ENCODE data around the gene GNG11. TPM values are rescaled to one million over a fixed set of nuclear protein-coding genes. Genes with fewer than 3 reads are reported as not detected.

The GNG11 gene
- total RNA-seq, 1 donor from 2014 or later: 6.4 TPM

GRCh38 chr7:93964813-93965212, 43.3 kb downstream of the GNG11 start:
- peaks cover 4% of the 10 kb centered on the region for H3K9me3 Mint-ChIP-seq
- DNase-seq (ENCODE audit: low spot score in 2 of 2, unreplicated experiment in 2 of 2): no peak
- no peaks in the 10 kb centered on the region for H3K36me3 Mint-ChIP-seq
- H3K4me1 Mint-ChIP-seq: peaks cover 9% of the 10 kb centered on the region
- no peak for TF ChIP-seq CTCF (IDR thresholded peaks at IDR 0.05; ENCODE audit: unreplicated experiment)
- H3K27me3 Mint-ChIP-seq (ENCODE audit: low read depth): no peaks in the 10 kb centered on the region
- no peak overlapping the region for H3K4me3 Mint-ChIP-seq
- no peak overlapping the region for H3K27ac Mint-ChIP-seq

GRCh38 chr7:93968911-93969620, 47.5 kb downstream of the GNG11 start:
- no peak overlapping the region for H3K4me3 Mint-ChIP-seq
- H3K36me3 Mint-ChIP-seq: no peaks in the 10 kb centered on the region

GRCh38 chr7:93972029-93972725, 50.6 kb downstream of the GNG11 start:
- no peak overlapping the region for H3K27ac Mint-ChIP-seq
- H3K9me3 Mint-ChIP-seq: no peaks in the 10 kb centered on the region
- H3K4me1 Mint-ChIP-seq: peaks cover 7% of the 10 kb centered on the region
- no peaks in the 10 kb centered on the region for H3K27me3 Mint-ChIP-seq (ENCODE audit: low read depth)
- no peak for DNase-seq (ENCODE audit: low spot score in 2 of 2, unreplicated experiment in 2 of 2)
- H3K36me3 Mint-ChIP-seq: no peaks in the 10 kb centered on the region
- no peak overlapping the region for H3K4me3 Mint-ChIP-seq
- no peak for TF ChIP-seq CTCF (IDR thresholded peaks at IDR 0.05; ENCODE audit: unreplicated experiment)

More at GRCh38 chr7:93968911-93969620, 47.5 kb downstream of the GNG11 start:
- TF ChIP-seq CTCF (IDR thresholded peaks at IDR 0.05; ENCODE audit: unreplicated experiment): no peak
- Mint-ChIP-seq H3K9me3 (peaks cover 4% of the 10 kb centered on the region), H3K27me3 (ENCODE audit: low read depth) (no peaks in the 10 kb centered on the region), H3K4me1 (peaks cover 9% of the 10 kb centered on the region), H3K27ac (no peak overlapping the region)
- DNase-seq (ENCODE audit: low spot score in 2 of 2, unreplicated experiment in 2 of 2): no peak

GRCh38 chr7:93973134-93973533, 51.6 kb downstream of the GNG11 start:
- Mint-ChIP-seq H3K4me1 (peaks cover 7% of the 10 kb centered on the region), H3K27me3 (ENCODE audit: low read depth) (peaks cover 2% of the 10 kb centered on the region), H3K4me3 (no peak overlapping the region), H3K9me3 (no peaks in the 10 kb centered on the region), H3K27ac (no peak overlapping the region), H3K36me3 (no peaks in the 10 kb centered on the region)
- no peak for DNase-seq (ENCODE audit: low spot score in 2 of 2, unreplicated experiment in 2 of 2)
- TF ChIP-seq CTCF (IDR thresholded peaks at IDR 0.05; ENCODE audit: unreplicated experiment): no peak

GRCh38 chr7:93977211-93977950, 55.8 kb downstream of the GNG11 start:
- DNase-seq (ENCODE audit: low spot score in 2 of 2, unreplicated experiment in 2 of 2): no peak
- peaks cover 2% of the 10 kb centered on the region for H3K27me3 Mint-ChIP-seq (ENCODE audit: low read depth)
- no peaks in the 10 kb centered on the region for H3K36me3 Mint-ChIP-seq
- no peak overlapping the region for H3K27ac Mint-ChIP-seq
- H3K4me3 Mint-ChIP-seq: no peak overlapping the region
- H3K4me1 Mint-ChIP-seq: peaks cover 10% of the 10 kb centered on the region
- H3K9me3 Mint-ChIP-seq: no peaks in the 10 kb centered on the region
- TF ChIP-seq CTCF (IDR thresholded peaks at IDR 0.05; ENCODE audit: unreplicated experiment): no peak

Other genes starting within 250 kb of the GNG11 start
- gene TFPI2, start 31.0 kb upstream of the GNG11 start, total RNA-seq: 58.9 to 73.5 TPM (median 69.4 TPM) in 3 replicates
- not detected in 3 replicates for gene GNGT1, start 15.2 kb upstream of the GNG11 start, total RNA-seq
- gene BET1, start 82.6 kb downstream of the GNG11 start, total RNA-seq: 24.5 to 28.5 TPM (median 26.9 TPM) in 3 replicates

Data from mesothelial cell of epicardium (in vitro differentiated cells).